ENCODE measurements around the gene MGP.

Gene MGP

DNA sequence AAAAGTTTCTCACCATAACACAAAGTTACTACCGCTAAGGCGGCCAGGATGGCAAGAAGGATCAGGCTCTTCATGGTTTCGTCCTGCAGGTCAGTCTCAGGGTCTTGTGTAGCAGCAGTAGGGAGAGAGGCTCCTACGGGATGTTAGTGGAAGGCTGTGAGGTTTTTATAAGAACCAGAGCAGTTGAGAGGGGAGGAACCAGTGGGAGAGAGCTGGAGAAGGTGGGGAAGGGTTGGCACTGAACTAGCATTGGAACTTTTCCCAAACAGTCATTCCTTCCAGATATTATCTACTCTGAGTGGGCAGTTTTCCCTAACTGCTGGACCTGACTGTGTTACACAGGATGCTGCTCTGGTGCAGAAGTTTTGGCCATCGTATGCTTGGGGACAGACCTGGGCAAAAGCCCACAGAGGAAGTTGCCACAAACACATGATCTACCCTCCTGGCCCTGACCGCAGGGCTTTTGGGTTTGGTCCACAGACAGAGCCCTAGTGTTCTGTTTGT lies at the start of gene MGP:
Gene MGP, minus strand, starts transcription at position 137 of the 504 bp plus-strand sequence. Its CDS starts 63 bp downstream, at position 74.
- no peak for DNase-seq (ENCODE audit: extremely low read depth in 1 of 2, low read depth in 1 of 2)

DNA sequence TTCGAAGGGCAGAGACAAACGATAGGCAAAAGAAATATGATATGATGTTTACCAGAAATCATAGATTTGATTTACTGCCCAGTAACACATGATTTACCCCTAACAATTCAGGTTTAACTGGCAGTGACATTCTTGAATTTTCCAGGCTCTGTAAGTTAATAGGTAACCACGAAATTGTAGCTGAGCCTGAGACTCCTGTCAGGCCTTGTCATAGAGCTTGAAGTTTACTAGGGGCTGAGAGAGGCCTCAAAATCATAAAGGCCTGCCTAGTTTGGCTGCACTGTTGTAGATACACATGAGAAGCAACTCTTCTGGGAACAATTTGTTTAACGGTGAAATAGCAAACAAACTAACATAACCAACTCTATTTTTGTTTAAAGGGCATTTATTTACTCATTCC lies 49.4 kb upstream of the MGP start:
- no peak for DNase-seq (ENCODE audit: extremely low read depth in 1 of 2, low read depth in 1 of 2)

DNA sequence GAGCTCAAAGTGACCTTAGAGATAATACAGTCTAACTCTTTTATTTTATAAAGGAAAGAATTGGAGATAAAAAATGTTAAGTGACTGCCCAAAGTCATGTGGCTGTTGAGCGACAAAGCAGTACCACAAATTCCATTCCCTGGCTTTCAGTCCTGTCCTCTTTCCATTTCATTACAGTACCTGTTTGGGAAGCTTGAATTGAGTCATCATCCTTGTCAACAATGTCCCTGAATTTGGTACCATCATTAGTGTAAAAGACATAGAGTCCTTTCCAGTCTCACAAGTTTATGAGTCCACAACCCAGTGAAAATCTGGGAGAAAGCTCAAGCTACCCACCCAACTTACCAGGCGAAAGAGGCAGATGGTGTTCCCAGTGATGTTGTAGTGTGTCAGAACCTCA lies 48.9 kb upstream of the MGP start:
- no peak for DNase-seq (ENCODE audit: extremely low read depth in 1 of 2, low read depth in 1 of 2)

DNA sequence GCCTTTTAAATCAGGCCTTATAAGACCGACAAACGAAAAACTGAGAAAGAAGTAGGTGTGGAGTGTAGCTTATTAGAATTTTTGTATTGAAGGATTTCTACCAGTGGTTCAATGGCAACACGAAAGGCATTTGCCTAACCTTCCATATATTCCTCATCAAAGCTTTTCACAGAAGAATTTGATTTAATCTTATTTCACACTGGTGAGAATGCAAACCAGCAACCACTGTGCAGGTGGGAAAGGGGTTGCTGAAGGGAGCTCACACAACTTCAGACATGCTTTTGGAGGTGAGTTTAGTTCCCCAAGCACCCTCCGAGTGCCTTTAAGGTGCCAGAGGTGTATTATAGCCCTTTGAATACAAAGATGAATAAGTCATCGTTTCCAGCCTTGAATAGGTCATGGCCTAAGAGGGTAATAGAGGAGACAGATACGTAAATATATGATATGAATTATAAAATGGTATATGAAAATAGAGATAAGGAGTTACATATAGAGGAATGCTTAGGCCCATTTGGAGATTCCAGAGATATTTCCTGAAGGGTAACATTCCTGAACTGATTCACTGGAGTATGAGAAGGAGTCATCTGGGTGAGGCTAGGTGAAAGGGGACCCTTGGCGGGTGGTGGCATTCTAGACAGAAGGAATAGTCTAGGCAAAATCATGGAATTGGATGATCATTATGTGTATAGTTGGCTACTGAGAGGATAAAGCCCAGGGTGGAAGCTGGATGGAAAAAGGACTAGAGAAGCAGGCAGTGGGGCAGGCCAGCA lies 46.3 kb upstream of the MGP start:
- DNase-seq (ENCODE audit: extremely low read depth in 1 of 2, low read depth in 1 of 2) = no peak

DNA sequence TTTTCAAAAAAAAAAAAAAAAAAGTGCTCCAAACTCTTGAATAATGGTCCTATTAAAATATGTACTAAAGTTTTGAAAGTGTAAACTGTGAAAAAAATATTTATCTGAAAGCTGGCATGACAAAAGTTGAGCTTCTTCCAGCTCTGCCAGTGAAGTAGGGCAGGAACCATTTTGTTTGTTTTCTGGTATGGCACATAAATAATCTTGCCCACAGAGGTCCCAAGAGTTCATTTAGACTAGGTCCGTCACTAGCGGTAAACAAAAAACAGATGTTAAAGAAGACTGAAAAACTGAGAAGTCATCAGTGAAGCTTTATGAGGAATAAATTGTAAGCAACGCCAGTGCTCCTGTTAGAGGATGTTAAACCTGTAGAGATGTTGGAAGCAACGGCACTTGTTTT lies 45.7 kb upstream of the MGP start:
- DNase-seq (ENCODE audit: extremely low read depth in 1 of 2, low read depth in 1 of 2) = no peak

DNA sequence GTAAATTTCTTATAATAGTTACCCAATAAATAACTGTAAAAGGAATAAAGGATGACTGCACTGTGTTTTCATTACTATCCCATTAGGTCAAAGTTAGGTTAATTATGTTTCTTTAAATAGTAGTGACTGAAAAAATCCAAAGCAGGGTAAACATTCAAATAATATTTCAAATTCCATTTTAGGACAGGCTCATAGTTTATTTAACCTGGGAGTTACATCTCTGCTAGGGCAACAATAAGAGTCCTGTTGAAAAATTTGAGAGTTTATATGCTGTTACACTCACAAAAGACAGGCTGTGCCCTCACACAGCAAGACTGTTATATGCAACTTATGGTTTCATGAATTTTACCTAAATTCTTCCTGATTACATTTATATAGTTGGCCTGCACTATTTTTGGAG lies 44.6 kb upstream of the MGP start:
- no peak for DNase-seq (ENCODE audit: extremely low read depth in 1 of 2, low read depth in 1 of 2)

DNA sequence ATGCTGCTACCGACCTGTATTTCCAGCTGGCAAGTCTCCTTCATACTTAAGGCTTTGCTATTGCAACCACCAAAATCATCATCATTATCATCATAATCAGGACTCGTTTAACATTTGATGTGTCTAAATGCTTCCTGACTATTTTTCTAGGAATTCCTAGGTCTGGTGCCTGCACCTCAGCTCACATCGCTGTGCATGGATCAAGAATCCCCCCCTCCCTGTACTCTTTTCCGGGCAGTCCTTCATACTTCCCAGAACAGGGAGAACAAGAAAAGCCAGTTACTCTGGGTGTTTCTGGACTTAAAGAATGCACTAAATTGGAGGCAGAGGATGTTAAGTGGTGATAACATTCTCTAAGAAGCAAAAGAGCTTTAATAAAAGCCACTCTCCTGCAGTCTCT lies 43.3 kb upstream of the MGP start:
- no peak for DNase-seq (ENCODE audit: extremely low read depth in 1 of 2, low read depth in 1 of 2)

DNA sequence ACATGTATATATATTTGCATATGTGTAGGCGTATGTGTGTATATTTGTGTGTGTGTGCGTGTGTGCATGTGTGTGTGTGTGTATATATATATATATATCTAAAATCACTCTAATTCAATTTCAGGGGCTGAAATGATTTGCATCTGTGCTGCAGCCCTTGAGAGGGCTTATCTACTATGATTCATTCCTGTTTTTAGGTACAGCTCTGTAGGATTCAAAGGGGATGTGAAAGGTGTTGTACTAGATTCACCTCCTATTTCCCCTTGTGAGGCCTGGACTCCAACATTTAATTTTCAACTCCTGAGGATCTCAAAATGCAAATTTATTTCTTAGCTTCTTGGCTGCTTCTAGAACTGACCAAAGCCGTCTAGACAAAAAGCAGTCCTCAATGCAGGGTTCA lies 41.6 kb upstream of the MGP start:
- DNase-seq (ENCODE audit: extremely low read depth in 1 of 2, low read depth in 1 of 2) = no peak

DNA sequence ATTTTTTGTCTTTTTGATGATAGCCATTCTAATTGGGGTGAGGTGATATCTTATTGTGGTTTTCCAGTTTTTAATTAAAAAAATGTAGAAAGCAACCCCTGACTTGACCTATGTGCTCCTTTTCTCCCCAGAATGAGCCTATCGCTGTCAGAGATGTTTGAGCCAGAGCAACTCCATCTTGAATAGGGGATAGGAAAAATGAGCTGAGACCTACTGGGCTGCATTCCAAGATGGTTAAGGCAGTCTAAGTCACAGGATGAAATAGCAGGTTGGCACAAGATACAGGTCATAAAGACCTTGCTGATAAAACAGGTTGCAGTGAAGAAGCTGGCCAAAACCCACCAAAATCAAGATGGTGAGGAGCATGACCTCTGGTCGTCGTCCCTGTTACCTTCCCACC lies 38.9 kb upstream of the MGP start:
- DNase-seq (ENCODE audit: extremely low read depth in 1 of 2, low read depth in 1 of 2) = no peak

DNA sequence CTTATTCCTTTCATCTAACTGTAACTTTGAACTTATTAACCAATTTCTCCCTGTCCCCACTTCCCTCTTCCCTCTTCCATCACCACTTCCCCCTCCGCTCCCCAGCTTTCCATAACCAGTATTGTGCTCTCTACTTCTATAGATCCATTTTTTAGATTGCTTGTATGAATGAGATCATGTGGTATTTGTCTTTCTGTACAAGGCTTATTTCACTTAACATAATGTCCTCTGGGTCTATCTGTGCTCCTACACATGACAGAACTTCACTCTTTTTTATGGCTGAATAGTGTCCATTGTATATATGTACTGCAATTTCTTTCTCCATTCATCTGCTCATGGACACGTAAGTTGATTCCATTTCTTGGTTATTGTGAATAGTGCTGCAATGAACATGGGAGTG lies 38.3 kb upstream of the MGP start:
- no peak for DNase-seq (ENCODE audit: extremely low read depth in 1 of 2, low read depth in 1 of 2)

DNA sequence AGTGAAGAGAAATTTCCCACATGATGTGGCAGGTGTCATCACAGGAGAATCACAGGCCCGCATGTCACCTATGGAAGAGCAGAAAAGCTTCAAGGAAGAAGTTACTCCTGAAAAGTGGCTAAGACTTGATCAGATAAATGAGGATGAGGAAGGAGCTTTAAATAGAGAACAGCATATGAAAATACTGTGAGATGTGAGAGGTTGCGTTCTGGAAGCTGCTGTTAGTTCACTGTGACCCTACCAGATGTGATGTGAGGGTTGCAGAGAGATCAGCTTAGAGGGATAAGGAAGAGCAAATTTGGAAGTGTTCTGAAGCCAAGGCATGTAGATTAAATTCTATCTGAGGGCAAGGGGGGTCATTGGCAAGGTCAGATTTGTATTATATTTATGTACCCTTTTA lies 35.6 kb upstream of the MGP start:
- no peak for DNase-seq (ENCODE audit: extremely low read depth in 1 of 2, low read depth in 1 of 2)

DNA sequence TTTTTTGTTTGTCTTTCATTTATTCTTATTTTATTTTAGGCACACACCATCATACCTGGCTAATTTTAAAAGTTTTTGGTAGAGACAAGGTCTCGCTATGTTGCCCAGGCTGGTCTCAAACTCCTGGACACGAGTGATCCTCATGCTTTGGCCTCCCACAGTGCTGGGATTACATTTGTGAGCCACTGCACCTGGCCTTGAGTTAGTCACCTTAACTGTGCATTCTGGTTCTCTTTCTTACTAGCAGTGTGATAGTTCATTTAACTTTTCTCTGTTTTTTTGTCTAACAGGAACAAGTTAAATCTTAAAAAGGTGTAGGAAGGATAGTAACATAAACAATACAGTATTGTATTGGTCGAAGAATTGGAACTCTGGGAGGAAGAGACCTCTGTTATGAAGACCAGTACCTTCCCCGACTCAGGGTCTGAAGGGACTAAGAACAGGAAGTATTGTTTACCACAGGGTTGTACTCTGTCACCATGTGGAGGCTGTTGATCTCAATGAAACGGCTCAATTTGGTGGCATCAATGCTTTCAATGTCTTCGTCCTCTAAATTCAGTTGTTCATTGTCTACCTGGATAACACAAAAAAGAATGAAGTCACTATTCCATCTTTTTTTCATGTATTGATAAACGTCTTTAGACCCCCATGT lies 34.9 kb upstream of the MGP start:
- DNase-seq (ENCODE audit: extremely low read depth in 1 of 2, low read depth in 1 of 2) = no peak

DNA sequence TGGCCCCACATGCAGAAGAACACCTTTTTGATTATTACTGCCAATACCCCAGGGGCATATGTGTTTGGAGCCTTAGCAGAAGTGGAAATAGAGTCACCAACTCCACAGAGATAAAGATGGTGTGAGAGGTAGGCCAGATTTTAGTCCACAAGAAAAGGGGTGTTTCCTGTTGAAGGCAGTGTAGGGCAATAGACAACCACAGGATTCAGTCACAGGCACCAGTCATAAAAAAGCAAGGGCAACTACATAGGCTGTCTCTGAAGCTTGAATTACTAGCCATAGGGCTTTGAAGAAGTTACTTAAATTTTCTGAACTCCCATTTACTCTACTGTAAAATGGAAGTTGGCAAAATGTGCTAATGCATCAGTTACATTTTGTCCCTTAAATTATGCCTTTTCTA lies 33.8 kb upstream of the MGP start:
- no peak for DNase-seq (ENCODE audit: extremely low read depth in 1 of 2, low read depth in 1 of 2)

DNA sequence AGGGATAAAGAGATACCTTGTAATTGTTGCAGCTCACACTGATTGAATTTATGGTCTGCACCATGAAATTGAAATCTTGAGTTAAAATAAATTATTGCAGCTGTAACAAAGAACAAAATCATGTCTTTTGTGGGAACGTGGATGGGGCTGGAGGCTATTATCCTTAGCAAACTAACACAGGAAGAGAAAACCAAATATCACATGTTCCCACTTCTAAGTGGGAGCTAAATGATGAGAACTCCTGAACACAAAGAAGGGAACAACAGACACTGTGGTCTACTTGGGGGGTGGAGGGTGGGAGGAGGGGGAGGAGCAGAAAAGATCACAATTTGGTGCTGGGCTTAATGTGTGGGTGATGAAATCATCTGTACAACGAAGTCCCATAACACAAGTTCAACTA lies 30.1 kb upstream of the MGP start:
- no peak for DNase-seq (ENCODE audit: extremely low read depth in 1 of 2, low read depth in 1 of 2)

DNA sequence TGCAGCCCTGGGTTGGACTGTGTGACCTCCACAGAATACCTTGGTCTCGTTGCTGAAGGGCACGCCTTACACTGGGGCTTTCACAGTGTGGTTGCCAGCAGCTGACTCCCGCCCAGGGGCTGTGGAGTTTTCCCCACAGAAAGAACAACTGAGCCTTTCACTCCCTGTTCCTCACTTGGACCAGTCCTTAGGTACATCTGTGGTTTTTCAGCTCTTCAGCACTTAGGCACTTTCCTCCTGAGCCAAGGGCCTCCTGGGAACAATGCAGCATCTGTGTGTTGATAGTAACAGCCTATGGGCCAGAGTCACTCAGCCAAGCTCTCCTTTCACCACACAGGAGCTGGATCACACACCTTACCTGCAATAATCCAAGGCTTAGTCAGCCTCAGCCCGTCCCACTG lies 27.7 kb upstream of the MGP start:
- DNase-seq (ENCODE audit: extremely low read depth in 1 of 2, low read depth in 1 of 2) = no peak

DNA sequence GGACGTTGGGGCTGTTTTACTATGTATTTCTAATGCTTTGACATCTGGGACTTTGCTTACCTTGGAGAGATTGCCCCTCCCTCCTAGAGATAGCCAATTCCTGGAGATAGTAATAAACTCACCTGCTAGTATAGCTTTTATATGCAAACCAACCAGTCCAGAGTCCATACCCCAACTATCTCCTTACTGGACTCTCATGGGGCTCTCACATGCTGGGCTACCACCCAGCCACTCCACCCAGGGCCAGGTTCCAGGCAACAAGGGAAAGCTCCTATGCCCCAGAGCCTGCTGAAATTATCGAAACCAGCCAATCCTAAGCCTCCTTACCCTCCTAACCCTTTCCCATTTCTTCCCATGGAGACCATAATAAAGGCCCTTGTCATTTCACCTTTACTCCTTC lies 25.5 kb upstream of the MGP start:
- DNase-seq (ENCODE audit: extremely low read depth in 1 of 2, low read depth in 1 of 2) = no peak

DNA sequence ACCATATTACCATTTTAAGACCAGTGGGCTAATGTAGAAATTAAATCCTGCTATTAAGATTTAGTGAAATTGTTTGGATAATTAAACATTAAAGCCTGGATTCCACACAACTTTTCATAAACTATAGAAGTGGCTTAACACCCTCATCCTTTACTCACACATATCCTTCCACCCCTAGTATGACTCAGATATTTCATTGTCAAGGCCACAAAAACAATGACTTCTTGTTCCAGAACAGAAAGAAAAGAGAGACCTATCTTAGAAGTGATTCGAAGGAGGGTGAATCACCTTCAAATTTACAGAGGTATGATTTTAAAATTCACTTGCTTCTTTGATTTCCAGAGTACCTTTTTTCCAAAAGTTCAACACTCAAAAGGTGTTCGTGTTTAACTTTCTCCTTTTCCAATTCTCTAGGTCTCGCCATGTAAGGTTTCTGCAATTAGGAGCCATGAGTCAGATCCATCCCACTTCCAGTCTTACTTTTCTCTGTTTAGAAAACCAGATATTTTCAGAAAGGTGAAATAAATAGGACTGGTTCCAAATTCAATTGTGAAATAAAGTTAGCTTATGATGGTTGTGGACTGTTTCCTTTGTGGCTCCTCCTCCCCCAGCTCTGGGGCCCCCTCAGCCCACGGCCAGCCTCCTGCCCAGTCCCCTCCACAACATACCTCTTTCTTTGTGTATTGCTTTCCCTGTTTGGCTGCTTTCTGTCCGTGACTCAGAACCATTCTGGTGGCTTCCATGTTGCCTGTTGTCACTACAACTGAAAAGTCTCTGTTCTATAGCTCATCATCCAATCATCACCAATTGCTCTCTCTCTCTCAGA lies 24.6 kb upstream of the MGP start:
- DNase-seq (ENCODE audit: extremely low read depth in 1 of 2, low read depth in 1 of 2) = peak; percentile 6 to 54

DNA sequence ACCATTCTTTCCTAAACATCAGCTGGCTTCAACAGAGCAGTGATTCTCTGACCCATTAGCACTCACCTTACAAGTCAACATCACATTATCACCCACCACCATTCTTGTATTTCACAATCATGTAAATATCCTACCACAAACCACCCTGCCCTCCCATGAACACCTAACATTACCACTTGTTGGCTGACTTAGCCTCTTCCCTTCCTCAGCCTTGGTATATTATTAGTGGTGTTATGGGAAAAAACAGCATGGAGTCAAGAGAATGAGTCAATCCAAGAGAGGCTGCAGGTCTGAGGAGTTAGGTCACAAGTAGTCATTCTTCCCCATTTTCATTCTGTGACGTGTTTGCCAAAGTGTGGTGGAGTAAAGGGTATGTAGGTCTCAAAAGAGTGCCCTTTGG lies 22.3 kb upstream of the MGP start:
- peak in 1 of 2 donors; percentile 5 for DNase-seq (ENCODE audit: extremely low read depth in 1 of 2, low read depth in 1 of 2)

DNA sequence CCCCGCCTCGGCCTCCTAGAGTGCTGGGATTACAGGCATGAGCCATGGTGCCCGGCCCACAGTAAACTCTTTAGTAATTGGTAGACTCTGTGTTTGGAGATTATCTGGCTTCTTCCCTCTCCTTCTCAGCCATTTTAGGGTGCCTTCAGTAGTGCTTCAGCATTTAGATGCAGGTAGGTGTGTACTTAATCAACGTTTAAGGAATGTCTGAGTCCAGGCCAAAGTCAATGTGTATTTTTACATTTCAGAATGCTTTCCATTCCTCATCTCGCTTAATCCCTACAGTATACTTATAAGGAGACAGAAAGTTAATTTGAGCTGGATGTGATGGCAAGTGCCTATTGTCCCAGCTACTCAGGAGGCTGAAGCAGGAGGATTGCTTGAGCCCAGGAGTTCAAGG lies 20.5 kb upstream of the MGP start:
- DNase-seq (ENCODE audit: extremely low read depth in 1 of 2, low read depth in 1 of 2) = no peak

DNA sequence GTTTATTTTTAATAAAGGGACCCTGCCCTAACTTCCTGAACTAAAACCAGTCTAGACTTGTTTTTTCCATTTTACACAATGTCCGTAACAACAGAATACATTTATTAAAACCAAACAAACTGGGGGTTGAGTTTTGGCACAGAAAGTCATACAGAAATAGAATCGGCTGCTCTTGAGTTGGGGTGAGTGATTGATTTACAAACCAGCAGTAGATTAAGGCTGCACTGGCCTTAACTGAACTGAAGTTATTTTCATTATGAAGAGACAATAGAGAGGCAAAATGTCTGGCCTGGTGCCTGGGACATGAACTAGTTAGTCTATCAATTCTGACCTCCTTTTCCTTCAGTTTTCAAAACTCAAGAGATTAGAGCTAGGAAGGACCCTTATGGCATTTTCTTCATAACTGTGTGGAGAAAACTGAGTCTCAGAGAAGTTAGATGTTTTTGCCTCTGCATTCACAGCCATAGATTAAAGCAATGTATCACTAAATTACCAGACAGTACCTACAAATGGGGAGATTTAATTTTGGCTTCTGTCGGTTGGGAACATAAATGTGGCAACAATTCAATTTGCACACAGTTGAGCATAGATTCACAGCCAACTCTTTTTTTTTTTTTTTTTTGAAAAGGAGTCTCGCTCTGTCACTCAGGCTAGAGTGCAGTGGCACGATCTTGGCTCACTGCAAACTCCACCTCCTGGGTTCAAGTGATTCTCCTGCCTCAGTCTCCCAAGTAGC lies 19.8 kb upstream of the MGP start:
- DNase-seq (ENCODE audit: extremely low read depth in 1 of 2, low read depth in 1 of 2) = no peak

DNA sequence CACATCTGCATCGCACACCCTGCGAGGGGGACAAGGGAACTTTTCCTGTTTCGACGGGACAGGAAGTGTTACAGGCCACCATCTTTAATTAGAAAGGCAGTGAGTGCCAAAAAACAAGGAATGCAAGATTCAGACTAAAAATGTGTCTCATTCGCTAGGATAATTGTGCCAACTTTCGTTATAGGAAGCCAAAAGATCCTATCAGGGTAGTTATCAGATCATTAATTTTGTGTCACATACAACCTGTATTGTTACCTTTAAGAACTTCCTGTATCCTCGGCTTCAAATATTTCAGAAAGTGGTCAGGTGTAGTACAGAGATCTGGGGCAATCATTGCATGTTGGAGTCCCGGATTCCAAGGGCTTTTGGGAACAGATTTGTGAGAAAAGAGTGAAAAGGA lies 19.2 kb upstream of the MGP start:
- DNase-seq (ENCODE audit: extremely low read depth in 1 of 2, low read depth in 1 of 2) = no peak
